GM21825 (cell line): ENCODE results near the gene KANSL1.

Experiments
- ATAC-seq: cut with Tn5 transposase; IDR thresholded peaks from one replicate; pipeline ENCODE4 v1.9.1; 2021; ENCODE audit warnings: mild to moderate bottlenecking, moderate library complexity; ENCODE audit not compliant: unreplicated experiment

Gene KANSL1

DNA sequence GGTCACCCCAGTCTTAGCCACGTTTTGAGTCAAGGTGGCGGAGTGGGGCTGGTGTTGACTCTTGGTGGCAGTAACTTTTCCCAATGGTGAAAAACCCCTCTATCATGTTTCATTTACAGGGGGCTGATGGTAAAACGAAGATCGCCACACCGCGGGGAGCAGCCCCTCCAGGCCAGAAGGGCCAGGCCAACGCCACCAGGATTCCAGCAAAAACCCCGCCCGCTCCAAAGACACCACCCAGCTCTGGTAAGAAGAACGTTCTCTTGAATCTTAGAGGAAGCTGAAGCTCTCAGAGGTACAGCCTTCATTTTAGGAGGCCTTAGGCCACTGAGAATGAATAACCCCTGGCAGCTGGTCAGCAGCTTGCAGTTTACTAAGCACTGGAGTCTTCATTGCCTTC lies 201.9 kb downstream of the KANSL1 start:
- ATAC-seq, result no peak

GRCh38 chr17:45990886-45991285 lies 202.3 kb downstream of the KANSL1 start:
- no peak for ATAC-seq

- no peak for ATAC-seq
Observed at GRCh38 chr17:45989759-45990158, 203.5 kb downstream of the KANSL1 start.

- ATAC-seq, result no peak
Observed at GRCh38 chr17:45987706-45988105, 205.5 kb downstream of the KANSL1 start.

DNA sequence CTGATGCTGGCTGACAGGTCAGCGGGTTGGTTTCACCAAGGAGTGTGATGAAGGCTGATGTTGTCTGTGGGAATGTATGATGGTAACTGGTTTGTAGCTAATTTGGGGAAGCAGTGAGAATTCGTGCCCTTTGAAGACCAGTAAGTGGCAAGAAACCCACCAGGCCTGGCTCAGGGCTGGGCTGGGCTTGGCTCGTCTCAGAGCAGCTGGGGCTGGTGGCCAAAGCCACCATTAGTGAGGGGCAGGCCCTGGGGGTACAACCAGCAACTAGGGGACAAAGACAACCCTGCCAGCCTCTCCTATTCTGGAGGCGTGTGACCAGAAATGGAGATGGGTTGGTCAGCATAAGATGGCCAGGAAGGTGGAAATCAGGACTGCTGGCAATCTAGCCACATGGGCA lies 207.2 kb downstream of the KANSL1 start:
- no peak for ATAC-seq

DNA sequence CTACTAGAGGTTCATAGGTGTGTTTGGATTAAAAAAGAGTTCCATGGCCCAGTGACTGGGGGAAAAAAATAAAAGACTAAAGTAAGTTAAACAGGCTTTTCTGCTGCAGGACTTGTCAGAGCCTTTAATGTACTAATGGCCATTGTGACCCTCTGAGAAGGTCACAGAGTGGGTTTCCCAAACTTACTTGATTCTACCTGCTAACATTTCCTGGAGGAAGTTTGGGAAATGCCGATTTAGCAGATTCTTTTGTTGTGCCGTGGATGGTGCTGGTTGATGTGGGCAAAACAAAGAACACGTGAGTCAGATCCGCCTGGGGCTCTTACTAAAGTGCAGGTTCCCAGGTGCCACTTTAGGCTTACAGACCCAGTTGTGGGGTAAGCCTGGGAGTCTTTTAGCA lies 207.8 kb downstream of the KANSL1 start:
- ATAC-seq, result no peak

- ATAC-seq, result no peak
Observed at GRCh38 chr17:45984368-45984767, 208.9 kb downstream of the KANSL1 start.

GRCh38 chr17:45983614-45984310 lies 209.5 kb downstream of the KANSL1 start:
- no peak for ATAC-seq

- ATAC-seq, result no peak
Observed at GRCh38 chr17:45982791-45983613, 210.2 kb downstream of the KANSL1 start.

DNA sequence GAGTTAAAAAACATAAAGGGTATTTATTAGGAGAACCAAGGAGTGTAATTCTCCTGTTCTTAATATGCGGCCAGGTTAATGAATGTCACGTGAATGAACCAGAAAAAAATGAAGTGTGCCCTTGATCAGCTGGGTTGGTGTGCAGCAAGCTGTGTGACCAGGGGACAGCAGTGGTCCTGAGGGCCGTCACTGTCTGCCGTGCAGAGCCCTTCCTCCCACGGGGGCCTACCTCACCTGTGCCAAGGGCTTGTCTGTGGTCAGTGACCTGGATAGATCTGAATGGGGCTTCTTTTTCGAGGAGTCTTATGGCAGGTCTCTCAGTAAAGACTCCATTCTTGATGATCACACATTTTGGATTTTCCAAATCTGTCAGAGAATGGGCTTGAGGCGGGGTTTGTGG lies 211.9 kb downstream of the KANSL1 start:
- ATAC-seq, result no peak

DNA sequence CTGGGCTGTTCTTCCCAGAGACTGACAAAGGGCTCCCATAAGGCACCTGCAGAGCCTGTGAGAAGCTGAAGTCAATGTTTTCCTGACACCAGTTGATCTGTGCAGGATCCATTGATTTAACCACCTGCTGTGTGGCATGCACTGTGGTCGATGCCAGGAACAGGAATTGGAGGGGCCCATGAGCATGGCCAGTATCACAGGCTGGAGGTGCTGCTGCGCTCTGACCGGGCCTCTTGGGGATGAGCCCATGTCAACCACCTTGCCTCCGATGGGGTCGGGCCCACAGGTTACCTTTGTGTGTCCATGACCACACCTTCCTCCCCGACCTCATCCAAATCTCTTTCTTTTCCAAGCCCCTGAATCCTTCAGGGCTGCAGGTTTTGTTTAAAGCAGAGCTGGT lies 212.4 kb downstream of the KANSL1 start:
- ATAC-seq, result no peak
